ENCODE measurements around the gene CREB1. TPM values are rescaled to one million over a fixed set of nuclear protein-coding genes. Genes with fewer than 3 reads are reported as not detected.
A peak's percentile ranks its signal among the peaks of the same experiment; 100 is the strongest.

CREB1 gene
- total and polyA plus RNA-seq, 10 of the 15 experiments (the other 5 are each of a cell fraction or from before 2014, with no cell fraction given), result 13.4 to 76.9 (median 39.5) TPM

GRCh38 chr2:207625014-207625907 is 95.5 kb downstream of the CREB1 start, which contains the start of gene METTL21A (continued):
- TF ChIP-seq ATF3 (IDR thresholded peaks at IDR 0.05; ENCODE audit: borderline replicate concordance, extremely low read depth, low read depth, low read length), result no peak
- peak; percentile 92 for TF ChIP-seq TCF12 (IDR thresholded peaks at IDR 0.05; ENCODE audit: low read depth, low read length)
- TF ChIP-seq PML (IDR thresholded peaks at IDR 0.05; ENCODE audit: low read length), result peak; percentile 84; the same call in 1 of the 2 replicates
- no peak for TF ChIP-seq BRCA1 (IDR thresholded peaks at IDR 0.05; ENCODE audit: low read depth, low read length)
- TF ChIP-seq MTA3 (IDR thresholded peaks at IDR 0.05; ENCODE audit: borderline replicate concordance, low read length), result no peak
- peak; percentile 51; the same call in 1 of the 2 replicates for TF ChIP-seq YY1 (IDR thresholded peaks at IDR 0.05; ENCODE audit: low read depth, low read length)
- no peak for TF ChIP-seq NRF1 (conservative IDR thresholded peaks at IDR 0.05; ENCODE audit: low read depth, low read length)
- TF ChIP-seq E2F8 (IDR thresholded peaks at IDR 0.05; ENCODE audit: low read depth, partially characterized antibody), result peak; percentile 48
- peak; percentile 94 for TF ChIP-seq RELA (IDR thresholded peaks at IDR 0.05; ENCODE audit: borderline replicate concordance, partially characterized antibody)
- no peak for TF ChIP-seq FOXK2 (IDR thresholded peaks at IDR 0.05)
- peak; percentile 44; the same call in 1 of the 2 replicates for TF ChIP-seq MYB (IDR thresholded peaks at IDR 0.05; ENCODE audit: borderline replicate concordance, low read depth, low read length)
- TF ChIP-seq SREBF2 (IDR thresholded peaks at IDR 0.05; ENCODE audit: low read length), result no peak
- TF ChIP-seq IRF3 (IDR thresholded peaks at IDR 0.05), result no peak
- TF ChIP-seq SPI1 (IDR thresholded peaks at IDR 0.05; ENCODE audit: borderline replicate concordance, insufficient read depth, low read depth, low read length), result no peak
- TF ChIP-seq SIN3A (IDR thresholded peaks at IDR 0.05; ENCODE audit: low read depth, low read length), result peak; percentile 53; the same call in 1 of the 2 replicates
- no peak for TF ChIP-seq ZZZ3 (IDR thresholded peaks at IDR 0.05; ENCODE audit: control insufficient read depth, insufficient read length, low read depth)
- no peak for TF ChIP-seq SREBF1 (IDR thresholded peaks at IDR 0.05; ENCODE audit: low read length)
- TF ChIP-seq MAX (IDR thresholded peaks at IDR 0.05; ENCODE audit: low read depth, low read length), result peak; percentile 33
- peak; percentile 73; the same call in 1 of the 2 replicates for TF ChIP-seq PAX5 (IDR thresholded peaks at IDR 0.05; ENCODE audit: borderline replicate concordance, low read depth, low read length)
- TF ChIP-seq CREM (IDR thresholded peaks at IDR 0.05; ENCODE audit: low read depth), result peak; percentile 91
- TF ChIP-seq MYC (IDR thresholded peaks at IDR 0.05; ENCODE audit: insufficient read depth, insufficient read length, insufficient replicate concordance, low read length, severe bottlenecking), result peak; percentile 42
- no peak for TF ChIP-seq JUNB (IDR thresholded peaks at IDR 0.05)
- TF ChIP-seq ZNF207 (IDR thresholded peaks at IDR 0.05; ENCODE audit: borderline replicate concordance), result 0 out of 2 replicates have a peak, but pooled peaks have one; percentile 54
- TF ChIP-seq SUZ12 (IDR thresholded peaks at IDR 0.05; ENCODE audit: unreplicated experiment), result no peak
- no peak for TF ChIP-seq CEBPB (IDR thresholded peaks at IDR 0.05; ENCODE audit: borderline replicate concordance in 1 of 2, low read depth in 2 of 2, low read length in 2 of 2)
